GM12801 (cell line): ENCODE results near the gene MSH5.

ENCODE experiments used
- TF ChIP-seq, protein P1 (sequence below): IDR thresholded peaks from one replicate; pipeline ENCODE4 v1.5.1; 2011; ENCODE audit warnings: control low read depth; ENCODE audit not compliant: insufficient read length; ENCODE audit errors: extremely low read depth

MSH5 gene

DNA sequence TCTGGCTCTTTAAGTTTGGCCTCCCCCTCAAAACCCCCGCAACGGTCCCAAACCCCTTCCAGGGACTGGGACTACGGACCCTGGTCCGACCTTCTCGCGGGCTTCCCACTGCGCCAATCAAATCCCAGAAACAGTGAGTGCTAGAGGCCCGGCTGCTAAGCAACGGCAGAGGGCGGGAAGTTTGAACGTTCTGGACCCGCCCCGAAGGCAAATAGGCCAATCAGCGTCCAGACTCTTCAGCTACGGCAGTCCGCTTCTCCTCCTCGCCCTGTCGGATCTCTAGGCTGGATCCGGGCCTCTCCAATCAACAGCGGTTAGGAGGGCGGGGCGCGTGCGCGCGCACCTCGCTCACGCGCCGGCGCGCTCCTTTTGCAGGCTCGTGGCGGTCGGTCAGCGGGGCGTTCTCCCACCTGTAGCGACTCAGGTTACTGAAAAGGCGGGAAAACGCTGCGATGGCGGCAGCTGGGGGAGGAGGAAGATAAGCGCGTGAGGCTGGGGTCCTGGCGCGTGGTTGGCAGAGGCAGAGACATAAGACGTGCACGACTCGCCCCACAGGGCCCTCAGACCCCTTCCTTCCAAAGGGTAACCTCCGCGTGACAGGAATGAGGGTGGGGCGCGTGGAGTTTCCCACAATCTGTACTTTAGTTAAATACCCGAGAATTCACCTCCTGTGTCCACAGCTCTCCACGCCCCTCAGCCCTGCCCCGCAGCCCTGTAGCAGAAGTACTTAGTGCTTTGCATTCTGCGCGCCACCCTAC is at the start of gene MSH5:
MSH5 (plus strand) TSS at position 367 of the 758 bp plus-strand sequence. CDS start 462 bp downstream, outside the sequence.
- TF ChIP-seq, protein P1, sequence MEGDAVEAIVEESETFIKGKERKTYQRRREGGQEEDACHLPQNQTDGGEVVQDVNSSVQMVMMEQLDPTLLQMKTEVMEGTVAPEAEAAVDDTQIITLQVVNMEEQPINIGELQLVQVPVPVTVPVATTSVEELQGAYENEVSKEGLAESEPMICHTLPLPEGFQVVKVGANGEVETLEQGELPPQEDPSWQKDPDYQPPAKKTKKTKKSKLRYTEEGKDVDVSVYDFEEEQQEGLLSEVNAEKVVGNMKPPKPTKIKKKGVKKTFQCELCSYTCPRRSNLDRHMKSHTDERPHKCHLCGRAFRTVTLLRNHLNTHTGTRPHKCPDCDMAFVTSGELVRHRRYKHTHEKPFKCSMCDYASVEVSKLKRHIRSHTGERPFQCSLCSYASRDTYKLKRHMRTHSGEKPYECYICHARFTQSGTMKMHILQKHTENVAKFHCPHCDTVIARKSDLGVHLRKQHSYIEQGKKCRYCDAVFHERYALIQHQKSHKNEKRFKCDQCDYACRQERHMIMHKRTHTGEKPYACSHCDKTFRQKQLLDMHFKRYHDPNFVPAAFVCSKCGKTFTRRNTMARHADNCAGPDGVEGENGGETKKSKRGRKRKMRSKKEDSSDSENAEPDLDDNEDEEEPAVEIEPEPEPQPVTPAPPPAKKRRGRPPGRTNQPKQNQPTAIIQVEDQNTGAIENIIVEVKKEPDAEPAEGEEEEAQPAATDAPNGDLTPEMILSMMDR: no peak

DNA sequence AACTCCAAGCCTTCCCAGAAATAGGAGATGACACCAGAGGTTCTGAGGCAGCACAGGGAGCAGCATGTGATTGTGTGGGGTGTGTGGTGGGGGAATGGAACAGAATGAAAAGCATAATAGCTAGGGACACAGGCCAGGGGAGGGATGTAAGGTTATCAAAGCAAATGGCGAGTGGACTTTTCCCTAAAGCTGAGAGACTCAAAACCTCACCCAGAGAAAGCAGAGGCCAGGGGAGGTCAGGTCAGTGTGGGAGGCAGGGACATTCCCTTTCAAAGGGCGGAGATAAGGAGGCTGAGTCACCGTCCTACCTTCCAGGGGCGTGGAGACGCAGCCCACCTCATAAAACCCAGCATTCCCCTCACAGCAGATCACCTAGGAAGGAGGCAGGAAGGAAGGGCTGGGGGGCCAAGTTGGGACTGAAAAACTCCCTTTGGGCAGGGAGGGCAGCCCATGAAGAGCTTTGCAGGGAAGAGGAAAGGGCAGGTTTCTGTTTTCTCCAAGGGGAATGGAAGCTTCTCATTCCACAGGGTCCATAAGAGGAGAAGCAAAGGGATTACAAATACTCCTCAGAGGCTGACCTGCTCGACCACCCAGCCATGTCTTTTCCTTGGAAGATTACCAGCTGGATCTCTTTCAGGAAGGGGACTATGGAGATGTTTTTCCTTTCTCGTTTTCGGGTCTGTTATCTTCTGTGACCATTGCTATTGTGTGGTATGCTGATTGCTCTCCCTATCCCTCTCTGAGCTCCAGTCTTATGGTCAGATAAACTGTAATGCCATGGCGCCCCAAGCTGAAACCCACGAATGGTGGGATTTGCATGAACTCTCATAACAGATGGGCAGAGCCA is 49.4 kb upstream of the MSH5 start:
- TF ChIP-seq, protein P1: no peak

DNA sequence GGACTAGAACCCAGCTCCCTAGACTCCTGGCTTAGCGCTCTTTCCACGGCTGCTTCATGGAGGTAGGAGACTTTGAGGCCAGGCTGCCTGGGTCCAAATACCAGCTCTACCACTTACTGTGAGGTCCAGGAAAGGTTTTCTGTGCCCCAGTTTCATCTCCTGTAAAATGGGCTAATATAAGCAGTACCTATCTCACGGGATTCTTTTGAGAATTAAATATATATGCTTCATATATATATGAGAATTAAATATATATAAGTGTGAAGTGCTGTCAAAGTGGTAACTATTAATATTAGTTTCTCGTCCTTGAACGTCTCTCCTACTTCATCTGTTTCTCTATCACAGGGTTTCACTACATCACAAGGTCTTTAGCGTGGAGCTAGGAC is 48.7 kb upstream of the MSH5 start:
- TF ChIP-seq, protein P1: no peak

DNA sequence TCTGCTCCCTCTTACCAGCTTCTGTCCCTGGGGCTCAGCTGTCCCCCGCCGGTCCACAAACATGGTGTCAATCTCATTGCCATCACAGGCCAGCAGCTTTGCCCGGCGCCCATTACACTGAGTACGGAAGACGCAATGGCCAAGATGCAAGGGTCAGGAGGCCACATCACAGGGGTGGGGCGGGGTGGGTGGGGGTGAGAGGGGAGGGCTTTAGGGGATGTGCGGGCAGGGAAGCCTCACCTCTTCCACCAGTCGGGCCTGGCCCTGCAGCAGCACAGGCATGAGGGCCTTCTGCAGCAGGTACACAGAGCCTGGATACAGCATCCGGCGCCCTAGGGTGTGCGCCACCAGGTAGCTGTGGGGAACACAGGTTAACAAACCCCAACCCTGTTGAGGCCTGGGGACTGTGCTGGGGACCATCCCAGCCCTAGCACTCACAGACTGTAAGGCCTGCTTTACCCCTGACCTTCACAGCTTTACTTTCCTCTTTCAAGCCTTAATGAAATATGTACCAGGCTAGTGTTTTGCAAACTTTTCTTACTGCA is 48.2 kb upstream of the MSH5 start:
- TF ChIP-seq, protein P1: no peak

DNA sequence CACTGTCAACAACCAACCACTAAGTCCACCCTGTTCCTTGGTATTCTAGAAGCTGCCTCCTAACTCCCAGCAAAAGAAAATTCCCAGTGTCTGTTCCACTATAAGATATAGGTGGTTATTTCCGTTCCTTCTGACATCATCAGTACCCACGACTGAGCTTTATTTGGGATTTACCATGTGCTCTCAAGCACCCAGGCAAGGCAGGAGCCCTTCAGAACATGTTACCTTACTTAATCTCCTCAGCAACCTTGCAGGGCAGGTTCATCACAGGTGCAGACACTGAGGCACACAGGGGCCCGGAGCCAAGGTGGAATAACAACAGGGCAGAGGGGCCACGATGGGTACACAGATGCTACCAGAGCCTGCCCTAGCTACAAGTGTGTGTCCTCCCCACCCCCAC is 47.5 kb upstream of the MSH5 start:
- TF ChIP-seq, protein P1: no peak

DNA sequence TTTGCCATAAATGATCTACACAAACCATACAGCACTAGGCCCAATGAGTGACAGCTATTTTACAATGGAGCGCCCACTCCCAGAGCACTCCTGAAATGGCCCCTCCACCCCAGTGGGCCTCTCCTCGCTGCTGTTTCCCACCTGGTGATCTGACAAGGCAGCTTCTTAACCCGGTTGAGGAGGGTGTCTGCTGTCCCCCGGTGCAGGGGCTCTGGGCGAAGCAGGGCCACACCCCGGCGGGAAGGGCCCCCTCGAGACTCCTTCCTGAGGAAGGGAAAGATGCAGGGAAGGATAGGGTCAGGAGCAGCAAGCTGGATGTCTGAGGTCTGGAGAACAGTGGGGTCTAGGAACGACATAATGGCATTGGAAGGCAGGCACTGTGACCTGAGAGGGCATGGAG is 46.9 kb upstream of the MSH5 start:
- TF ChIP-seq, protein P1: no peak

DNA sequence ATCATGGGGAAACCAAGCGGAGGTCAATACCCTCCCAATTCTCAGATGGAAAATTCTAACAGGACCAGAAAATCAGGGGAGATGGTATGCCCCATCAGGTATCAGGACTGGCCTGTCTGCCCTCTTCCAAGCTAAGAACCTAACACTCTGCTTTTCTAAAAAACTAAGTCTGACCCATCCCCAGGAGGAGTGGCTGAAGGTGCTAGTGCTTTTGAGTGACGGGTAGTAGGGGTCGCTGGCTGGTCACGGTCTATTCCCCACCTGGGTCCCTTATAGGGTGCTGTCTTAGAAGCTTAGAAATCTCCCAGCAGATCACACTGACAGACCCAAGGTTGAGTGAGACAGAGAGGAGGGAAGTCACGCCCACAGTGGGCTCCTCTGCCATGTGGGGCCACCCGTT is 46.3 kb upstream of the MSH5 start:
- TF ChIP-seq, protein P1: no peak
